Globus pallidus (tissue), 1 donor: ENCODE results near the gene ATP6V1G3.
"Not testable (repeated sequence)": the region's sequence is repeated elsewhere in the genome, so short reads cannot be mapped to it uniquely, and the experiment has no call there.

Source experiments
- DNase-seq: peaks from one replicate; pipeline ENCODE4 v3.0.0-alpha.2; 2015; ENCODE audit warnings: low spot score

ATP6V1G3 gene

GRCh38 chr1:198542632-198543031 lies 2.2 kb upstream of the ATP6V1G3 start:
- no peak for DNase-seq

- DNase-seq, result no peak
These were observed 1.3 kb upstream of the ATP6V1G3 start for GRCh38 chr1:198541737-198542136.

DNA sequence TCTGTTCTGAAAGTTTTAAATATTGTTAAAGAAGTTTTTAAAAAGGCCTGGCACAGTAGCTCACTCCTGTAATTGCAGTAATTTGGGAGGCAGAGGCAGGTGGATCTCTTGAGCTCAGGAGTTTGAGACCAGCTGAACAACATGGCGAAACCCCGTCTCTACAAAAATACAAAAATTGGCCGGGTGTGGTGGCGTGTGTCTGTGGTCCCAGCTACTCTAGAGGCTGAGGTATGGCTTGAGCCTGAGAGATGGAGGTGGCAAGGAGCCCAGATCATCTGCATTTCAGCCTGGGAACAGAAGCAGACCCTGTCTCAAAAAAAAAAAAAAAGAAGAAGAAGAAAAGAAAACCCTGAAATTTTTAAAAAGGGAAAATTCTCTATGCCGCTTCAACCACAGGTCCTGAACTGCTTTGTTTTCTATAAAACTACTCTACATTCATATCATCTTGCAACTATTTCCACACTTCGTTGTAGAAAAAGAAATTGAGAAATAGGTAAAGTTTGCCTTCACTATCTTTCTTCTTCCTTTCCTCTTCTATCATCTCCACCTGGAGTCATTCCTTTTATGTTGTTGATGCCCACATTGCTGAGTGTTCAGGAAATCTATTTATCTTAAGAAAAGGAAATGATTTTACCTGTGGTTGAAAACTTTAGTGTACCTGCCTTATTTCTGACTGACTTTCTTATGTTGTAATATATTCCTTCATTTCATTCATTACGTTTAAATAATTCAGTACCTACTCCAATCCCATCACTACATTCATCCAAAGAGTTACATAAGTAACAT lies 1.7 kb downstream of the ATP6V1G3 start:
- no peak for DNase-seq

DNA sequence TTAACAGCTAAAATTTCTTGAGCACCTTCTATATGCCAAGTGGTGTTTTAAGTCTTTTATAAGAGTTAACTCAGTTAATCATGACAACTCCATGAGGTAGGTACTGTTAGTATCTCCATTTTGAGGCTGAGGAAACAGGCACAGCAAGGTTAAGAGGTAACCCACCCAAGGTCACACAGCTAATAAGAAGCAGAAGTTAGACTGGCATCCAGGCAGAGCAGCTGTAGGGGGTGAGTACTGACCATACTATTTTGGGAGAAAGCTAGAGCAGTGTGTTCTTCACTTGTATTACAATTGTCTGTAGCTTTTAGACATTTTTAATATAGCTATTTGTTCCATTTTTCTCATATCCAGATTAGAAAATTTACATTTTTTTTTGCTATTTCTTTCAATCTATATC lies 4.8 kb downstream of the ATP6V1G3 start:
- DNase-seq, result no peak

- DNase-seq, result no peak
These were observed 5.7 kb downstream of the ATP6V1G3 start for GRCh38 chr1:198534548-198535418.

GRCh38 chr1:198531891-198532290 lies 8.6 kb downstream of the ATP6V1G3 start:
- no peak for DNase-seq

- DNase-seq, result no peak
These were observed 9.5 kb downstream of the ATP6V1G3 start for GRCh38 chr1:198530953-198531352.

DNA sequence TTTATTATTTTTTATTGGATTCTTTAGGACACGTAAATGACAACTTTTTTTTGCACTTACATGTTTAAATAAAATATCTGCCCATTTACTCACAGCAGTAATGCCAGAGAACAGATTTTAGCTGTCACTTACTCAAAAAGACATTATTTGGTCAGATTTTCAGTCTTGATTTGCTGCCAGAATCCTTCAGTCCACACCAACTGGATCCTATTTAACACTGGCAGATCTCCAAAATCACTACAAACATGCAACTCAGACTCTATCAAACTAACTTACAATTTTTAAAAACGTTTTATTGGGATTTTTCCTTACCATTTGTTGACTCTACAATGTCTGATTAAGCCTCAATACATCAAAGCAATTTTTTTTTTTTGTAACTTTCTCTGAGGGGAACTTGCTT lies 11.1 kb downstream of the ATP6V1G3 start:
- no peak for DNase-seq

DNA sequence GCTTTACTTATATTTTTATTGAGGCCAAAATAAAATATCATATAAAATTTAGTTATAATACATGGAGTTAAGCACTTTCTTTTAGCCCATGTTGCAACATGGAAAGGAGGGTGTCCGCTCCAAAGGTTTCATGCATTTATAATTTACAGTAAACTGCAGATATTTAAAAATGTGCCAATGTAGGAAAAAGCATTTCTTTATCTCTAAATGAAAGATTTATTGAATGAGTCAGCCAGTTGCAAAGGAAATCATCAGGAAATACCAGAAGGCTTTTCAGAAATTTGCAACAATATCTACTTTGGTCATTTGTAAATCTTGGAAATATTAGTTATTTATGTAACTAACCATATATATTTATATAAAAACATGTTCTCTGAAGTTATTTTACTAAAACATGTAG lies 12.1 kb downstream of the ATP6V1G3 start:
- DNase-seq, result no peak

GRCh38 chr1:198524556-198524955 lies 15.9 kb downstream of the ATP6V1G3 start:
- DNase-seq, result no peak

GRCh38 chr1:198524127-198524526 lies 16.4 kb downstream of the ATP6V1G3 start:
- not testable (repeated sequence) for DNase-seq

GRCh38 chr1:198523182-198523950 lies 17.1 kb downstream of the ATP6V1G3 start:
- DNase-seq, result no peak

GRCh38 chr1:198520524-198521254 lies 19.8 kb downstream of the ATP6V1G3 start:
- no peak for DNase-seq

GRCh38 chr1:198519639-198520501 lies 20.6 kb downstream of the ATP6V1G3 start:
- no peak for DNase-seq

GRCh38 chr1:198517623-198518199 lies 22.8 kb downstream of the ATP6V1G3 start:
- no peak for DNase-seq

DNA sequence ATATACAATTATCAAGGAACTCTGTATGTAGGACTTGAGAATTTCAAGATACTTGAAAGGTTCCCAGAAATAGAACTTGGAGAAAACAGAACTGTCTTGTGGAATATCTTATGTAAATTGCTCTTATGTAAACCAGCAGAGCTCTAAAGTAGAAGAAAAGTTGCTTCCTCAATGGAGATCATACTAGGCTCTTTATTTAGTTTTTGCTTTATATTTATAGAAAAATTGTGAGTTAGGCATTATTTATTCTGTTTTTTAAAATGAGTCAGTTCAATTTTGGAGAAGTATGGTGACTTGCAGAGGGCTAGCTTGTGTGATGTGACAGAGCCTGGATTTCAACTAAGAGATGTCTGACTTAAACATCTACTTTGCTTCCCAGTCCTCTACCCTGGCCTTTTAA lies 40.4 kb downstream of the ATP6V1G3 start:
- no peak for DNase-seq

GRCh38 chr1:198499588-198499987 lies 40.9 kb downstream of the ATP6V1G3 start:
- DNase-seq, result no peak

GRCh38 chr1:198498881-198499280 lies 41.6 kb downstream of the ATP6V1G3 start:
- no peak for DNase-seq

- no peak for DNase-seq
These were observed 42.4 kb downstream of the ATP6V1G3 start for GRCh38 chr1:198498103-198498385.

DNA sequence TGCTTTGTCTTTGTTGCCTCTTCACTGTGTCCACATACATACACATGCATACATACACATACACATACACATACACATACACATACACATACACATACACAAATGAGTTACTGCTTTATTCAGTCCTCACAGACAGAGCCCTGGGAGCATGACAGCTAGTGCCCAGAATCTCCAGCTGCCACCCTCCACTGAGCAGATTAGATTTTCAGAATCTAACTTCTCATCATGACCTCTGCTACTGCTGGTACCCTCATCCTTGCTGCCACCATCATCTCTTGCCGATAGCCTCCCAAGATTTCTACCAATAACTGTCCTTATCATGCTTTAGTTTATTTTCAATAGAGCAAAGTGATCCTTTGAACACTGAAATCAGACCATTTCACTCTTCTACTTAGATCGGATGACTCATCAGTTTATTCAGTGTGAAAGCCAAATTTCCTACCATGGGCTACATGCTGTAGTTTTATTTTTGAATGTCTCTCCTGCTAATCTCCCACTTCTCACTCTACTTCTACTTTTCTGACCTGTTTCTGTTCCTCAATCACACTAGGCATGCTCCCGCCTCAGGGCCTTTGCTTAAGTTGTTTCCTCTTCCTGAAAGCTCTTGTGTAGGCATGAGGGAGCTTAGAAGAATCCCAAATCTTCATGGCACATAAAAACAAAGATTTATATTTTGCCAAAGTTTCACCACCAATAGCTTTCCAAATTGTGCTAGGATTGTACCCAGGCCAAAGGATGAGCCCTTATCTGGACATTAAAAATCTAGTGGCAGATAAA lies 43.0 kb downstream of the ATP6V1G3 start:
- DNase-seq, result peak; percentile 53
